ENCODE results near the gene DACH1.

DACH1 gene

DNA sequence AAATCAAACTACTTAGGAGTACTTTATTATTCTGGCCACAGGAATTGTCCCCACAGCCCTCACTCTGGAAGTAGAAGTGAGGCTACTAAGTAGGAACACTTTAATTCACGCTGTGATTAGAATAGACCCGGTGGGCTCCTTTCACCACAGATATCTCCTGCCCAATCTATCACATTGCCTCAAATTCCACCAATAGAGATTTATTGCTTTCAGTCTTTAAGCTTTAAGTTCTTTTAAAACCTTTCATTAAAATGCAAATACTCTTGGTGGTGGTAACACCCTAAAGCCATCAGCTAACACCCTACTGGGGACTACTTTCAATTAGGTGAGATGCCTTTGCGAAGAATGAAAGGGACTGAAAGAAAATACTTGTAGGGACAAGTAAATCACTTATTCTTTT lies 181.9 kb downstream of the DACH1 start:
- Histone ChIP-seq H3K9ac (no peak overlapping the region), H3K9me3 (no peaks in the 10 kb centered on the region), H3K27ac (no peak overlapping the region), H3K4me3 (no peak overlapping the region), H3K27me3 (no peaks in the 10 kb centered on the region), H3K4me2 (no peak overlapping the region), H4K20me1 (no peaks in the 10 kb centered on the region), H3K36me3 (no peaks in the 10 kb centered on the region), H3K4me1 (no peaks in the 10 kb centered on the region)
- TF ChIP-seq Cebpa-rat (IDR thresholded peaks at IDR 0.05), result no peak

DNA sequence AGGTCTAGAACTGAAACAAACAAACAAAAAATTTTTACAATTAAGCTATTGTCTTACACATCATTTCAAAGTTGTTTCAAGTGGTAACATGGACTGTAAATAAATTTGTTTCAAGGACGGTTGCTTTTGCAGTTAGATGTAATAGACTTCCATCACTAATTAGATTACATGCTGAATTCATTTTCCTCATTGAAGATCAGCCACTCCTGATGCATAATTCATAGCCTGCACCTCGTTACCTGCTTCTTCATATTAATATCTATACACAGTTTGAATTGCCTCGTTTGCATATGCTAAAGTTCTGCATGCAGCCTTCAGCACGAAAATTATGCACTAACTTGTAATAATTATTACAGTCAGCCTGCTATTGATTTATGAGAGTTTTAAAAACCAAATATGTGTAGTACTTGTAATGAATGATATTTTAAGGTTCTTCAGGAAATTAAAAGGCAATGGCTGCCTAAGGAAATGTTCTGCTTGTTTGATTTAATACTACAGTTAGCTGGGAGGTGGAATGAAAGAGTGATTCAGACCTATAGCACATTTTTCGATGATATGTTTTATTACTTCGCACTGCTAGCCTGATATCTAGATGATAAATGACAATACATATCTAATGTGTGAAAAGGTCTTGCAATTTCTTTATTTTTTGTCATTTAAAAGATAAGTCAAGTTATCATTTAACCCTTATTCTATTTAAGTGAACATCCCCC lies 184.9 kb downstream of the DACH1 start:
- H3K4me2 ChIP-seq, result no peak overlapping the region
- no peaks in the 10 kb centered on the region for H3K27me3 ChIP-seq
- H3K27ac ChIP-seq, result no peak overlapping the region
- no peaks in the 10 kb centered on the region for H4K20me1 ChIP-seq
- TF ChIP-seq Cebpa-rat (IDR thresholded peaks at IDR 0.05), result no peak
- H3K36me3 ChIP-seq, result no peaks in the 10 kb centered on the region
- no peak overlapping the region for H3K9ac ChIP-seq
- H3K9me3 ChIP-seq, result no peaks in the 10 kb centered on the region
- H3K4me3 ChIP-seq, result no peak overlapping the region
- H3K4me1 ChIP-seq, result no peaks in the 10 kb centered on the region

DNA sequence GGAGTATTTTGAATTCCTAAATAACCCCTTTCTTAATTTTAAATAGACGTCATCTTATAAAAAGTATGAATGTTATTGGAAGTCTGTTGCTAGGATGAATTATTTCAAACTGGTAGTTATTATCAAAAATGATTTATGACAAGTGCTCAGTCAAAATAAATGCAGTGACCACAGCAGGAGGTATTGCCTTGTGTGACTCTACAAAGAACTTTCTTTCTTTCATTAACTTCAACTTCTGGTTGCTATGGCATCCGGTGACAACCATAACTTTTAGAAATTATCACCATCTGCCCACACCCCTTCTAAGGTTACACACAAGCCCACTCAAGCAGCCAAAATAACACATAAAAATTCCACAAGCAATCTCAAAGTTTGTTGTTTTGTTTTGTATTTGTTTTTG lies 189.9 kb downstream of the DACH1 start:
- Histone ChIP-seq H3K36me3 (no peaks in the 10 kb centered on the region), H3K27ac (no peak overlapping the region), H3K27me3 (no peaks in the 10 kb centered on the region), H3K4me3 (no peak overlapping the region), H3K4me1 (no peaks in the 10 kb centered on the region), H3K9me3 (0 out of 2 replicates have a peak, but pooled peaks cover 4% of the 10 kb centered on the region), H3K9ac (no peak overlapping the region), H4K20me1 (no peaks in the 10 kb centered on the region), H3K4me2 (no peak overlapping the region)
- TF ChIP-seq Cebpa-rat (IDR thresholded peaks at IDR 0.05), result no peak

DNA sequence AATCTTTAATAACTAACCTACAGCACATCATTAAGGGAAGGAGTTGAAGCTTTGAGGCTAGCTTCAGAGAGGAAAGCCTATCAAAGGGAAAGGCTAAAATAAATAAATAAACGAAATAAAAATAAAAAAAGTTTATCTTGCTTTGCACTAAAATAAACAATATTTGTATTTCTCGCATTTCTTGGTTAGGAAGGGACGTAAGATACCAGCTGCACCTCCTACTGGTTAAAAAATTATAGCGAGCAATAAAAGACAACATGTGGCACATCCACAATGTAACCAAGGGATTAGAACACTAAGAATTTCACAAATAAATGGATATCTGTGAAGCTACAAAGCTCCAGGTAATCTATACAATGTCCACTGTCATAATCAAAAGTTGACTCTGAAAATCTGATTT lies 194.5 kb downstream of the DACH1 start:
- H3K36me3 ChIP-seq, result no peaks in the 10 kb centered on the region
- H3K9me3 ChIP-seq, result 0 out of 2 replicates have a peak, but pooled peaks cover 4% of the 10 kb centered on the region
- H4K20me1 ChIP-seq, result no peaks in the 10 kb centered on the region
- no peaks in the 10 kb centered on the region for H3K27me3 ChIP-seq
- no peak for TF ChIP-seq Cebpa-rat (IDR thresholded peaks at IDR 0.05)
- no peak overlapping the region for H3K9ac ChIP-seq
- no peaks in the 10 kb centered on the region for H3K4me1 ChIP-seq
- H3K27ac ChIP-seq, result no peak overlapping the region
- no peak overlapping the region for H3K4me2 ChIP-seq
- no peak overlapping the region for H3K4me3 ChIP-seq

DNA sequence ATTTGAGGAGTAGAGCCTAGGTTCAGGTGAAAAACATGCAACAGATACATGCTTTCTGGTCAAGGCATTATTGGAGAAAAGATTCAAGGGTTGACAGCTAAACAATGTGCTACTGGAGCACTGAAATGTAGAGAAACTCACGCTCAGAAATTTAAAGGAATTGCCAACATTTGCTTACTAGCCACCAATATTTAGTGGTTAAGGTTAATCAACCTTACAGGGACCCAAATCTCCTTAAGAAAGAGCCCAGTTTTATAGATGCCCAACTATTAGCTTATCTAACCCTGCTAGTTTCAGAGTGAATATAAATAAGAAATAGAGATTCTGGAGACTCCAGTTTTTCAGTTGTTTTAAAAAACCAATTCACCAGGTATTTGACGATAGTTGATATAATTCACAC lies 203.6 kb downstream of the DACH1 start:
- Histone ChIP-seq H3K4me1 (no peaks in the 10 kb centered on the region), H3K4me3 (no peak overlapping the region), H3K27me3 (no peaks in the 10 kb centered on the region), H3K9ac (no peak overlapping the region), H3K27ac (no peak overlapping the region), H3K4me2 (no peak overlapping the region), H3K9me3 (no peaks in the 10 kb centered on the region), H3K36me3 (no peaks in the 10 kb centered on the region), H4K20me1 (no peaks in the 10 kb centered on the region)
- no peak for TF ChIP-seq Cebpa-rat (IDR thresholded peaks at IDR 0.05)

DNA sequence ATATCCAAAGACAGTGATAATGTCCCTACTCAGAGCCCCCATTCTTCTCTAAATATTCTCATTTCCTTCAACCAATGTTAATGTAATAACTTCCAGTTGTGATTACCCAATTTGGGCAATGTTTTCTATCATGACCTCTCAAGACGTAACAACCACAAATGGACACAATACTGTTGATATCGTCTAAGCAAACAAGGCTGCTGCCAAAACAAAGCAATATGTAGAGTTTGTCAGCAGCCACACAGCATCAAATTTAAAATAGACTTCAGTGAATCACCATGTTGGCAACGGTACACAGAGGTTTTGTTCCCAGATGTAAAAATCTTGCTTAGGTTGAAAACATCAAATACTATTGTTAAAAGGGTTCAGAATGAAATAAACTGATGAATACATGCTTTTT lies 205.1 kb downstream of the DACH1 start:
- no peak overlapping the region for H3K9ac ChIP-seq
- no peak overlapping the region for H3K27ac ChIP-seq
- no peaks in the 10 kb centered on the region for H3K27me3 ChIP-seq
- H3K9me3 ChIP-seq, result no peaks in the 10 kb centered on the region
- H3K4me1 ChIP-seq, result no peaks in the 10 kb centered on the region
- no peak overlapping the region for H3K4me2 ChIP-seq
- no peak for TF ChIP-seq Cebpa-rat (IDR thresholded peaks at IDR 0.05)
- no peaks in the 10 kb centered on the region for H3K36me3 ChIP-seq
- H4K20me1 ChIP-seq, result no peaks in the 10 kb centered on the region
- no peak overlapping the region for H3K4me3 ChIP-seq

DNA sequence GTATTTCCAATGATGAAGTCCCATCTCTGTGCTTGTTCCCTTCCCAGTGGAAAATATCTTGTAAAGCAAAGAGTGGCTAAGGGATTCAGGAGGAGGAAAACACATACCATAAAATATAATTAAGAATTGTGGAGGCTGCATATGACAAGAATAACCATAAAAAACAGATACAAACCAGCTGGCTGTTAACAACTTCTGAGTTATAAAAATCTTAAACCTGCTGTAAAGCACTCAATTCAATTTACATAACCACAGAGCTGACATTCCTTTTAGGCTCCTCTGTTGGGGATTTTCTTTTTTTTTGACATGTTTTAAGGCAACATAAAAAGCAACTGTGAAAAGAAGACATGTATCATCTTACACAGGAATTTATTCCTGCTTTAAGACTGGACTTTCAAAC lies 207.6 kb downstream of the DACH1 start:
- no peak overlapping the region for H3K4me2 ChIP-seq
- no peaks in the 10 kb centered on the region for H3K4me1 ChIP-seq
- TF ChIP-seq Cebpa-rat (IDR thresholded peaks at IDR 0.05), result no peak
- H3K9me3 ChIP-seq, result no peaks in the 10 kb centered on the region
- H3K9ac ChIP-seq, result no peak overlapping the region
- H3K27ac ChIP-seq, result no peak overlapping the region
- H3K4me3 ChIP-seq, result no peak overlapping the region
- H3K36me3 ChIP-seq, result no peaks in the 10 kb centered on the region
- H3K27me3 ChIP-seq, result no peaks in the 10 kb centered on the region
- H4K20me1 ChIP-seq, result no peaks in the 10 kb centered on the region

DNA sequence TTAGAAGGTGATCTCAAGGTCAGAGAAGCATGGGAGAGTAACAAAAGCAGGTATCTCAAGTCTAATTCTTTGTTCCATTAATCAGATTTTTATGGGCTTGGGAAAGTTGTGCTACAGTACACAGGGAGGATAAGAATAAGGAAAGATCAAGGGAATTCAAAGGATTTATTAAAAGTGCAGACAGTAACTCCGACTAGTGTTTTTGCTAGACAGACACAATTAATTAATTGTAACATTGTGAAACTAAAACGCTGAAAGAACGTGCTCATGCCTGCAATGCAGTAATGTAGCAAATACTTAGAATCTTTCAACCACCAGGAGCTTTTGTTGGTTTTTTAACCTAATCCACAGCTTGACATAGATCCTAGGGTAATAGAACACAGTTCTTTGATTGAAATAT lies 221.5 kb downstream of the DACH1 start:
- Histone ChIP-seq H3K4me1 (no peaks in the 10 kb centered on the region), H3K4me2 (no peak overlapping the region), H3K9ac (no peak overlapping the region), H3K27me3 (no peaks in the 10 kb centered on the region), H3K9me3 (no peaks in the 10 kb centered on the region), H4K20me1 (no peaks in the 10 kb centered on the region), H3K4me3 (no peak overlapping the region), H3K36me3 (no peaks in the 10 kb centered on the region), H3K27ac (no peak overlapping the region)
- no peak for TF ChIP-seq Cebpa-rat (IDR thresholded peaks at IDR 0.05)

DNA sequence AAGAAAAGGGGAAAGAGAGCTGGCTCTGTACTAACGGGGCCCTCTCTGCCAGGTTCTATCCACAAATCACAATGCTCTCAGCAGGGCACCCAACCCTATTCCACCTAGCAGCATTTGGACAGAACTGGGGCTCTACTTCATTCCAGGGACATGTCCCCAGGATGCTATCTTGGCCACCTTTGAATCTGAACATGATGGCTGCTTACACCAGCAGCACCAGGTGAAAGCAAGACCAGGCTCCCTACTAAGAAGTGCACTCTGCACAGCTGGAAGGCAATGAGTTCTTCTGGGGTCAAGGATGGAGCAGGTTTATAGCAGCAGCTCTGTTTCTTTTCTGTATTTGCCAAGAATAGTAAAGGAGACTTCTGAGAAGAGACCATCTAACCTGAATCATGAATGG lies 222.4 kb downstream of the DACH1 start:
- Histone ChIP-seq H3K36me3 (no peaks in the 10 kb centered on the region), H3K27me3 (no peaks in the 10 kb centered on the region), H4K20me1 (no peaks in the 10 kb centered on the region), H3K4me2 (no peak overlapping the region), H3K9me3 (no peaks in the 10 kb centered on the region), H3K4me3 (no peak overlapping the region), H3K9ac (no peak overlapping the region), H3K4me1 (no peaks in the 10 kb centered on the region), H3K27ac (no peak overlapping the region)
- no peak for TF ChIP-seq Cebpa-rat (IDR thresholded peaks at IDR 0.05)

DNA sequence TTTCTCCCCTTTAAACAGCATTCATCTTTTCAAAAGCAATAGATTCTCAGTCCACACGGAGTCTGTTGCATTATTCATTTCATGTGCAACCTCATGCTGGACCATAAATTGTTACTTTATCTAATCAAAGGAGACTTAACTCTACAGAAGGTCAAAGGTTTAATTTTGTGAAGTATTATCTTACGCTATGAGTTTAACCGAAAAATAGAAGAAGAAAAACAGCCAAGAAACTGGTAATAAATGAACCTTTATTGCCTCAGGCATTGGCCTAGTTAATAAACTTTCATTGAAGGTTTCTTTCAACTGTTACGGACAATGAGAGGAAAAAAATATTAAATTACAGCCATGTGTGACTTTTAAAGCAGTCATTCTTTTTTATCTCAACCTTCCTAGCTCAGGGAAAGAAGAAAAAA lies 223.6 kb downstream of the DACH1 start:
- TF ChIP-seq Cebpa-rat (IDR thresholded peaks at IDR 0.05), result no peak

DNA sequence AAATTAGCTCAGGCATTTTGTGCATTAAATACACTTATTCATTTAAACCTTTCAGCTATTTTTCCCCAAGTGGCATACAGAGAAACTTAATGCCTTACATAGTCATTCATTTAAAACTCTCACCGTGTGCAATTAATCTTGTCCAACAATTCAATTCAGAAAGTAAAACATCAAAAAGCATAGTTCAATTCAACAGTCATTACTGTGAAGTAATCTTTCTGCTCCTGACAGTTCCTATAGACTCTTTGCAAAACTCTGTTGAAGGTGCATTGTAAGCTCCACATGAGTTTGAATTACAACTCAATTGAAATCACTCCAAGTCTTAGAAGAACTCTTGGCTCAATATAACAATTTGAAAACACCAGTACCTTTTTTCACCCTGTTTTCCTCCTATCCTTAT lies 228.3 kb downstream of the DACH1 start:
- Histone ChIP-seq H3K27me3 (no peaks in the 10 kb centered on the region), H3K36me3 (no peaks in the 10 kb centered on the region), H3K4me2 (no peak overlapping the region), H4K20me1 (no peaks in the 10 kb centered on the region), H3K27ac (no peak overlapping the region), H3K4me3 (no peak overlapping the region), H3K4me1 (no peaks in the 10 kb centered on the region), H3K9me3 (no peaks in the 10 kb centered on the region), H3K9ac (no peak overlapping the region)
- no peak for TF ChIP-seq Cebpa-rat (IDR thresholded peaks at IDR 0.05)

More for the DNA sequence above, 223.6 kb downstream of the DACH1 start:
- no peaks in the 10 kb centered on the region for H4K20me1 ChIP-seq
- H3K9me3 ChIP-seq, result no peaks in the 10 kb centered on the region
- H3K36me3 ChIP-seq, result no peaks in the 10 kb centered on the region
- H3K4me2 ChIP-seq, result no peak overlapping the region
- no peak overlapping the region for H3K27ac ChIP-seq
- no peak overlapping the region for H3K9ac ChIP-seq
- H3K4me1 ChIP-seq, result no peaks in the 10 kb centered on the region
- no peaks in the 10 kb centered on the region for H3K27me3 ChIP-seq
- no peak overlapping the region for H3K4me3 ChIP-seq
